Activated naive CD4-positive, alpha-beta T cell treated with anti-CD3 and anti-CD28 coated beads for 36 hours (primary cell): ENCODE measurements around the gene BAG5. TPM values are rescaled to one million over a fixed set of nuclear protein-coding genes. Genes with fewer than 3 reads are reported as not detected.
"Not testable (repeated sequence)": the region's sequence is repeated elsewhere in the genome, so short reads cannot be mapped to it uniquely, and the experiment has no call there.

ENCODE experiments used
- CTCF ChIA-PET: fragments of 350-600 bp; sonication (Branson Sonifier 250); formaldehyde crosslinking; loops from one replicate; lab custom pipeline; 2021; ENCODE audit warnings: antibody characterized with exemption; lab: Charles Lee
- DNase-seq: peaks from one replicate; pipeline ENCODE4 v3.0.0-alpha.2; 2020
- H3K27ac Mint-ChIP-seq: one replicate; pipeline ENCODE4 v1.8.0; 2021; ENCODE audit warnings: mild to moderate bottlenecking, mixed read lengths
- H3K27me3 Mint-ChIP-seq: one replicate; pipeline ENCODE4 v1.8.0; 2021; ENCODE audit warnings: low read depth, mixed read lengths
- H3K36me3 Mint-ChIP-seq: one replicate; pipeline ENCODE4 v1.8.0; 2021; ENCODE audit warnings: low read depth, mixed read lengths
- H3K4me1 Mint-ChIP-seq: one replicate; pipeline ENCODE4 v1.8.0; 2021; ENCODE audit warnings: low read depth, mixed read lengths
- H3K4me3 Mint-ChIP-seq: one replicate; pipeline ENCODE4 v1.8.0; 2021; ENCODE audit warnings: mild to moderate bottlenecking, moderate library complexity, mixed read lengths
- H3K9me3 Mint-ChIP-seq: one replicate; pipeline ENCODE4 v1.8.0; 2021; ENCODE audit warnings: mixed read lengths
- intact Hi-C: fragments of 100-400 bp; cut with micrococcal nuclease; formaldehyde crosslinking; loops from one replicate; pipeline ENCODE4 v1.15.1; 2023
- total RNA-seq, 2 experiments: library from RNA; stranded (reverse); gene quantifications; one replicate each; pipeline ENCODE4 v1.2.3, GENCODE V29; 2021

BAG5 gene
- total RNA-seq, 2 experiments from 2014 or later: 15.5 to 16.6 TPM

GRCh38 chr14:103529383-103530365 lies 32.8 kb downstream of the BAG5 start:
- Mint-ChIP-seq H3K36me3 (peaks cover 6% of the 10 kb centered on the region), H3K27me3 (no peaks in the 10 kb centered on the region), H3K27ac (peak overlapping the region; percentile 87), H3K9me3 (no peaks in the 10 kb centered on the region), H3K4me1 (peaks cover 34% of the 10 kb centered on the region), H3K4me3 (peak overlapping the region; percentile 97)
- no peak for DNase-seq
- CTCF ChIA-PET: interaction anchor here (1.6 to 2.9 kb wide), 3 partner anchors 9 to 13 kb away, joined by 4 to 13 read pairs (median 4); no protein-coding TSS in a partner anchor
- intact Hi-C loops: loop anchor here (2.0 kb wide), 1 partner anchor 33 kb away; the partner anchor contains the start of genes BAG5 and COA8

GRCh38 chr14:103528587-103529382 lies 33.7 kb downstream of the BAG5 start, which contains the start of gene TRMT61A:
Gene TRMT61A (plus strand): TSS chr14:103529196. CDS start chr14:103529979, 783 bp downstream.
- CTCF ChIA-PET: interaction anchor here (0.7 to 2.9 kb wide), 4 partner anchors 8 to 18 kb away, joined by 3 to 13 read pairs (median 4); no protein-coding TSS in a partner anchor
- peaks cover 34% of the 10 kb centered on the region for H3K4me1 Mint-ChIP-seq

GRCh38 chr14:103528146-103528586 lies 34.3 kb downstream of the BAG5 start:
- Mint-ChIP-seq H3K36me3 (peaks cover 6% of the 10 kb centered on the region), H3K4me1 (peaks cover 34% of the 10 kb centered on the region), H3K27me3 (peaks cover 5% of the 10 kb centered on the region), H3K4me3 (peak overlapping the region; percentile 97), H3K9me3 (no peaks in the 10 kb centered on the region), H3K27ac (peak overlapping the region; percentile 87)
- CTCF ChIA-PET: interaction anchor here (0.7 to 2.9 kb wide), 2 partner anchors 9 to 19 kb away, joined by 3 to 13 read pairs; no protein-coding TSS in a partner anchor
- no peak for DNase-seq
- intact Hi-C loops: loop anchor here (2.0 kb wide), 1 partner anchor 35 kb away; the partner anchor contains the start of genes BAG5 and COA8

More at GRCh38 chr14:103528587-103529382, 33.7 kb downstream of the BAG5 start, which contains the start of gene TRMT61A:
- DNase-seq: peak; percentile 79
- intact Hi-C loops: loop anchor here (2.0 kb wide), 1 partner anchor 34 kb away; the partner anchor contains the start of genes BAG5 and COA8
- Mint-ChIP-seq H3K9me3 (no peaks in the 10 kb centered on the region), H3K36me3 (peaks cover 6% of the 10 kb centered on the region), H3K4me3 (peak within 1 kb of the TSS; percentile 97), H3K27ac (peak within 1 kb of the TSS; percentile 87), H3K27me3 (peaks cover under 1% of the 10 kb centered on the region)

GRCh38 chr14:103527408-103528145 lies 34.9 kb downstream of the BAG5 start:
- Mint-ChIP-seq H3K36me3 (peaks cover 6% of the 10 kb centered on the region), H3K4me3 (peak overlapping the region; percentile 97), H3K9me3 (no peaks in the 10 kb centered on the region), H3K27me3 (peaks cover 5% of the 10 kb centered on the region), H3K4me1 (peaks cover 34% of the 10 kb centered on the region), H3K27ac (peak overlapping the region; percentile 26)
- peak; percentile 46 for DNase-seq
- CTCF ChIA-PET: interaction anchor here (0.7 to 2.9 kb wide), 2 partner anchors 9 to 19 kb away, joined by 3 to 13 read pairs; no protein-coding TSS in a partner anchor
- intact Hi-C loops: loop anchor here (2.0 kb wide), 1 partner anchor 35 kb away; the partner anchor contains the start of genes BAG5 and COA8

- Mint-ChIP-seq H3K4me3 (peak overlapping the region; percentile 59), H3K4me1 (peaks cover 34% of the 10 kb centered on the region), H3K9me3 (no peaks in the 10 kb centered on the region), H3K27ac (no peak overlapping the region), H3K27me3 (peaks cover 5% of the 10 kb centered on the region), H3K36me3 (peaks cover 6% of the 10 kb centered on the region)
- no peak for DNase-seq
- intact Hi-C loops: no loop called here
- CTCF ChIA-PET: no interaction called here
Measured at GRCh38 chr14:103526914-103527248, 35.6 kb downstream of the BAG5 start.

- DNase-seq: no peak
- Mint-ChIP-seq H3K27me3 (peaks cover 5% of the 10 kb centered on the region), H3K36me3 (peaks cover 4% of the 10 kb centered on the region), H3K27ac (no peak overlapping the region), H3K9me3 (no peaks in the 10 kb centered on the region), H3K4me3 (no peak overlapping the region), H3K4me1 (peaks cover 30% of the 10 kb centered on the region)
- CTCF ChIA-PET: no interaction called here
- intact Hi-C loops: no loop called here
Measured at GRCh38 chr14:103526247-103526913, 36.1 kb downstream of the BAG5 start.

GRCh38 chr14:103525430-103526246 lies 36.8 kb downstream of the BAG5 start:
- H3K4me3 Mint-ChIP-seq, DNase-seq, CTCF ChIA-PET, H3K27ac Mint-ChIP-seq, H3K9me3 Mint-ChIP-seq, H3K27me3 Mint-ChIP-seq, intact Hi-C loops, H3K36me3 Mint-ChIP-seq: not testable (repeated sequence)
- peaks cover 23% of the 10 kb centered on the region for H3K4me1 Mint-ChIP-seq

GRCh38 chr14:103524002-103524935 lies 38.2 kb downstream of the BAG5 start:
- H3K4me3 Mint-ChIP-seq: no peak overlapping the region
- peaks cover 8% of the 10 kb centered on the region for H3K27me3 Mint-ChIP-seq
- no peak for DNase-seq
- peaks cover 15% of the 10 kb centered on the region for H3K4me1 Mint-ChIP-seq
- intact Hi-C loops: no loop called here
- no peak overlapping the region for H3K27ac Mint-ChIP-seq
- CTCF ChIA-PET: interaction anchor here (1.1 kb wide), 1 partner anchor 37 kb away, joined by 3 read pairs; no protein-coding TSS in a partner anchor
- no peaks in the 10 kb centered on the region for H3K36me3 Mint-ChIP-seq
- no peaks in the 10 kb centered on the region for H3K9me3 Mint-ChIP-seq

- peaks cover 8% of the 10 kb centered on the region for H3K27me3 Mint-ChIP-seq
- peak overlapping the region; percentile 15 for H3K4me3 Mint-ChIP-seq
- H3K36me3 Mint-ChIP-seq: no peaks in the 10 kb centered on the region
- H3K9me3 Mint-ChIP-seq: no peaks in the 10 kb centered on the region
- intact Hi-C loops: no loop called here
- no peak for DNase-seq
- peaks cover 16% of the 10 kb centered on the region for H3K4me1 Mint-ChIP-seq
- CTCF ChIA-PET: no interaction called here
- no peak overlapping the region for H3K27ac Mint-ChIP-seq
Measured at GRCh38 chr14:103523575-103523954, 38.9 kb downstream of the BAG5 start.
